HG03565 (cell line): Measurements from ENCODE around the gene PKP4.

Source experiments
- ATAC-seq: cut with Tn5 transposase; IDR thresholded peaks from one replicate; pipeline ENCODE4 v1.9.1; 2021; ENCODE audit warnings: mild to moderate bottlenecking, moderate library complexity; ENCODE audit not compliant: unreplicated experiment

PKP4 gene

GRCh38 chr2:158498043-158498748, 41.4 kb downstream of the PKP4 start:
- ATAC-seq: no peak

GRCh38 chr2:158498749-158499136, 42.0 kb downstream of the PKP4 start:
- no peak for ATAC-seq

- no peak for ATAC-seq
Measured at GRCh38 chr2:158499383-158499782, 42.6 kb downstream of the PKP4 start.

- no peak for ATAC-seq
Measured at GRCh38 chr2:158500333-158500732, 43.6 kb downstream of the PKP4 start.

- no peak for ATAC-seq
Measured at GRCh38 chr2:158501301-158501700, 44.5 kb downstream of the PKP4 start.

GRCh38 chr2:158502974-158503373, 46.2 kb downstream of the PKP4 start:
- ATAC-seq: no peak

GRCh38 chr2:158504088-158504487, 47.3 kb downstream of the PKP4 start:
- ATAC-seq: no peak

GRCh38 chr2:158505448-158505934, 48.7 kb downstream of the PKP4 start:
- no peak for ATAC-seq

GRCh38 chr2:158507141-158507540, 50.4 kb downstream of the PKP4 start:
- peak; percentile 82 for ATAC-seq

GRCh38 chr2:158507679-158508078, 50.9 kb downstream of the PKP4 start:
- ATAC-seq: no peak

GRCh38 chr2:158509928-158510797, 53.4 kb downstream of the PKP4 start:
- ATAC-seq: no peak

- ATAC-seq: no peak
Measured at GRCh38 chr2:158510887-158511286, 54.1 kb downstream of the PKP4 start.

- no peak for ATAC-seq
Measured at GRCh38 chr2:158511706-158512105, 55.0 kb downstream of the PKP4 start.

GRCh38 chr2:158512323-158512722, 55.6 kb downstream of the PKP4 start:
- no peak for ATAC-seq

GRCh38 chr2:158513841-158514240, 57.1 kb downstream of the PKP4 start:
- ATAC-seq: no peak

- no peak for ATAC-seq
Measured at GRCh38 chr2:158518084-158518483, 61.3 kb downstream of the PKP4 start.

- no peak for ATAC-seq
Measured at GRCh38 chr2:158519481-158519880, 62.7 kb downstream of the PKP4 start.

- no peak for ATAC-seq
Measured at GRCh38 chr2:158529379-158530259, 72.9 kb downstream of the PKP4 start.

GRCh38 chr2:158530829-158531228, 74.1 kb downstream of the PKP4 start:
- ATAC-seq: no peak

GRCh38 chr2:158533009-158533408, 76.3 kb downstream of the PKP4 start:
- ATAC-seq: no peak
